Ascending aorta (tissue), 2 donors: ENCODE results near the gene MTHFSD. TPM values are rescaled to one million over a fixed set of nuclear protein-coding genes. Genes with fewer than 3 reads are reported as not detected.

Experiments used
- DNase-seq, 2 donors: peaks; one replicate each; pipeline ENCODE4 v3.0.0-alpha.2; 2019; ENCODE audit warnings: low spot score in 2 of 2
- H3K27ac ChIP-seq, 2 donors: fragments of 200-600 bp; sonication (generic); one replicate each; pipeline ENCODE4 v1.5.1; 2016 to 2017; ENCODE audit warnings: mild to moderate bottlenecking in 1 of 2
- H3K27me3 ChIP-seq: fragments of 200-600 bp; sonication (generic); one replicate; pipeline ENCODE4 v1.5.1; 2017
- H3K36me3 ChIP-seq, 2 donors: fragments of 200-600 bp; sonication (generic); one replicate each; pipeline ENCODE4 v1.5.1; 2016
- H3K4me1 ChIP-seq, 2 donors: fragments of 200-600 bp; sonication (generic); one replicate each; pipeline ENCODE4 v1.5.1; 2016 to 2017; ENCODE audit warnings: mild to moderate bottlenecking in 1 of 2
- H3K4me3 ChIP-seq, 2 donors: fragments of 200-600 bp; sonication (generic); one replicate each; pipeline ENCODE4 v1.5.1; 2016 to 2017; ENCODE audit warnings: mild to moderate bottlenecking in 1 of 2
- H3K9me3 ChIP-seq, 2 donors: fragments of 200-600 bp; sonication (generic); one replicate each; pipeline ENCODE4 v1.5.1; 2016
- intact Hi-C: fragments of 100-400 bp; cut with DNase I; formaldehyde crosslinking; loops from one replicate; pipeline ENCODE4 v1.15.1; 2023
- total RNA-seq: library from RNA; depleted of rRNA; stranded (reverse); fragments of >200 nt; gene quantifications from one replicate; pipeline ENCODE4 v1.1.0, GENCODE V29; 2016
- TF ChIP-seq, protein P1 (sequence below), 3 experiments: fragments of 200-600 bp in 2 of 3; fragments of 450-650 bp in 1 of 3; sonication (generic) in 2 of 3; IDR thresholded peaks; one replicate each; pipeline ENCODE4 v1.5.1; 2016 to 2019; ENCODE audit warnings: antibody characterized with exemption in 3 of 3, mild to moderate bottlenecking in 1 of 3, moderate library complexity in 1 of 3

MTHFSD gene
- total RNA-seq, 1 donor from 2014 or later = 44.1 TPM

DNA sequence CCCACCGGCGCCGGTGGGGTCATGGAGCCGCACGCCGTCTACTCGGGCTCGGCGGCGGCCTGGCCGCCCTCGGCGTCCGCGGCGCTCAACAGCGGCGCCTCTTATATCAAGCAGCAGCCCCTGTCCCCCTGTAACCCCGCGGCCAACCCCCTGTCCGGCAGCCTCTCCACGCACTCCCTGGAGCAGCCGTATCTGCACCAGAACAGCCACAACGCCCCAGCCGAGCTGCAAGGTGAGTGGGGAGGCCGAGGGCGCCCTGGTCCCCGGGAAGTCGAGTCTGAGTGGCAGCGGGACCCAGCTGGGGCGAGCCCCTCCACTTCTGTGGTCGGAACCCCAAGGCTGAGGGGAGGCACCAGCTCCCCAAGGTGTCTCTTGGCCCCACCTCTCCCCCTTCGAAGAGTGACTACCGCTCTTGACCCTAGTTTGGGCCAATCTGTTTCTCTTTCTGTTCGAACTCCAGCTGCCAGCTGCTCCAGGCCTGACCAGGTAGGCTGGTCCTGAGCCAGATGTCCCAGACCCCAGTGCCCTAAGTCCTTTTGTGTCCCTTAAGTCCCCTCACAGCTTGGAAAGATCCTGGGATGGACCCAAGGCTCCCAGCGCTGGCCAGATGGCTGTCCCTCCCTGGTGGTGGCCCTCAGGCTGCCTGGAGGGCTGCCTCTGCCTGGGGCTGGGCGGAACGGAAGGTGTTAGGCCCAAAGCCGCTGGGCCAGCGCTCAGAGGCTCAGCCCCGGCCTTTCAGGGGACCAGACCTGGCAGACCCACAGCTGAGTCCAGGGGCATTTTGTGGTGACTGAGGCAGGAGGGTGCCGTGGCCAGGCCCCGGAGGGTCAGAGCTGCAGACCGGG, 43.5 kb downstream of the MTHFSD start:
- Histone ChIP-seq H3K27ac (no peak overlapping the region), H3K36me3 (no peaks in the 10 kb centered on the region), H3K27me3 (peaks cover 44% of the 10 kb centered on the region), H3K4me3 (peak overlapping the region; percentile 51 to 78), H3K9me3 (no peaks in the 10 kb centered on the region), H3K4me1 (peaks cover 5 to 34% of the 10 kb centered on the region in 2 donors)
- DNase-seq = no peak
- intact Hi-C loops = loop anchor here (2.0 kb wide), 1 partner anchor 169 kb away; no protein-coding TSS in a partner anchor
- TF ChIP-seq, protein P1, sequence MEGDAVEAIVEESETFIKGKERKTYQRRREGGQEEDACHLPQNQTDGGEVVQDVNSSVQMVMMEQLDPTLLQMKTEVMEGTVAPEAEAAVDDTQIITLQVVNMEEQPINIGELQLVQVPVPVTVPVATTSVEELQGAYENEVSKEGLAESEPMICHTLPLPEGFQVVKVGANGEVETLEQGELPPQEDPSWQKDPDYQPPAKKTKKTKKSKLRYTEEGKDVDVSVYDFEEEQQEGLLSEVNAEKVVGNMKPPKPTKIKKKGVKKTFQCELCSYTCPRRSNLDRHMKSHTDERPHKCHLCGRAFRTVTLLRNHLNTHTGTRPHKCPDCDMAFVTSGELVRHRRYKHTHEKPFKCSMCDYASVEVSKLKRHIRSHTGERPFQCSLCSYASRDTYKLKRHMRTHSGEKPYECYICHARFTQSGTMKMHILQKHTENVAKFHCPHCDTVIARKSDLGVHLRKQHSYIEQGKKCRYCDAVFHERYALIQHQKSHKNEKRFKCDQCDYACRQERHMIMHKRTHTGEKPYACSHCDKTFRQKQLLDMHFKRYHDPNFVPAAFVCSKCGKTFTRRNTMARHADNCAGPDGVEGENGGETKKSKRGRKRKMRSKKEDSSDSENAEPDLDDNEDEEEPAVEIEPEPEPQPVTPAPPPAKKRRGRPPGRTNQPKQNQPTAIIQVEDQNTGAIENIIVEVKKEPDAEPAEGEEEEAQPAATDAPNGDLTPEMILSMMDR (IDR thresholded peaks at IDR 0.05) = no peak

DNA sequence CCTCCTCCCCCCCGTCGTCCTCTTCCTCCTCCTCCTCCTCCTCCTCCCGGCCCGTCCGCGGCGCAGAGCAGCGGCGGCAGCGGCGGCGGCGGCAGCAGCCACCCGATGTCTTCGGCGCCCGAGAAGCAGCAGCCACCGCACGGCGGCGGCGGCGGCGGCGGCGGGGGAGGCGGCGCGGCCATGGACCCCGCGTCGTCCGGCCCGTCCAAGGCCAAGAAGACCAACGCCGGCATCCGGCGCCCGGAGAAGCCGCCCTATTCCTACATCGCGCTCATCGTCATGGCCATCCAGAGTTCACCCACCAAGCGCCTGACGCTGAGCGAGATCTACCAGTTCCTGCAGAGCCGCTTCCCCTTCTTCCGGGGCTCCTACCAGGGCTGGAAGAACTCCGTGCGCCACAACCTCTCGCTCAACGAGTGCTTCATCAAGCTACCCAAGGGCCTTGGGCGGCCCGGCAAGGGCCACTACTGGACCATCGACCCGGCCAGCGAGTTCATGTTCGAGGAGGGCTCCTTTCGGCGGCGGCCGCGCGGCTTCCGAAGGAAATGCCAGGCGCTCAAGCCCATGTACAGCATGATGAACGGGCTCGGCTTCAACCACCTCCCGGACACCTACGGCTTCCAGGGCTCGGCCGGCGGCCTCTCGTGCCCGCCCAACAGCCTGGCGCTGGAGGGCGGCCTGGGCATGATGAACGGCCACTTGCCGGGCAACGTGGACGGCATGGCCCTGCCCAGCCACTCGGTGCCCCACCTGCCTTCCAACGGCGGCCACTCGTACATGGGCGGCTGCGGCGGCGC, 44.4 kb downstream of the MTHFSD start, which contains the start of gene FOXF1:
FOXF1 (plus strand) TSS at position 63 of the 797 bp plus-strand sequence; CDS start at position 106, 43 bp downstream.
- Histone ChIP-seq H3K27me3 (peaks cover 45% of the 10 kb centered on the region), H3K27ac (peak within 1 kb of the TSS; percentile 48 to 50)
- intact Hi-C loops = loop anchor here (2.0 kb wide), 1 partner anchor 168 kb away; no protein-coding TSS in a partner anchor

DNA sequence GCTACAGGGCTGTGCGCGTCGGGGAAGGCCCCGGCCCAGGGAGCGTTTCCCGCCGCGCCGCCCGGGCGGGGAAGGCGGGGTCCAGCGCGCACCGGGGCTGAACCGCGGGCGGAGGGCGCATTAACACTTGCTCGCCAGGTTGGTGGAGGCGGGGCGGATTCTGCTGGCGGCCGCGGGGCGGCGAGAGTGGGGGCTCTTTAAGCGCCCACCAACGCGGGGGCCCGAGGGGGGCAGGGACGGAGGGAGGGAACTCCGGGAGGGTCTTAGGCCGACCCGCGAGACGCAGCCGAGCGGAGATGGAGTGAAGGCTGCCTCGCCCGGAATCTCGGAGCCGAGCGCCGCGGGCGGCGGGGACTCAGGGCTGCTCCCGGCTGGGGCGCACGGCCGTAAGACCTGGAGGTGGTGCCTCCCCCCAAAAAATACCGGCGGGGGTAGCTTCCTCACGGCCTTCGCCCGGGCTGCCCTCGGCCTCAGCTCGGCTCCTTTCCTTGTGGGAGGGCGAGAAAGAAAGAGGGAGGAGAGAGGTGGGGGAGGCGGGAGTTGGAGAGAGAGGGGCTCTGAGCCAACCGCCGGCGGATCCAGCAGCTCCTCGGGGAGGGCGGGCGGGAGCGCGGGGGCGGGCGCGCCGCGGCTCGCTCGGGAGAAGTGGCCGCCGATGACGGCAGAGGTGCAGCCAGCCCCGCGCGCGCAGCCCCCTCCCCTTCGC, 45.1 kb downstream of the MTHFSD start:
- Histone ChIP-seq H3K36me3 (no peaks in the 10 kb centered on the region), H3K27me3 (peaks cover 45% of the 10 kb centered on the region), H3K27ac (peak overlapping the region; percentile 48 to 50), H3K9me3 (no peaks in the 10 kb centered on the region), H3K4me3 (peak overlapping the region; percentile 51 to 78), H3K4me1 (peaks cover 5 to 38% of the 10 kb centered on the region in 2 donors)
- TF ChIP-seq, protein P1 (IDR thresholded peaks at IDR 0.05) = no peak
- DNase-seq = no peak
- intact Hi-C loops = loop anchor here (2.0 kb wide), 1 partner anchor 167 kb away; no protein-coding TSS in a partner anchor

More for the DNA sequence above, 44.4 kb downstream of the MTHFSD start, which contains the start of gene FOXF1:
- H3K36me3 ChIP-seq = no peaks in the 10 kb centered on the region
- DNase-seq = no peak
- peak within 1 kb of the TSS; percentile 51 to 78 for H3K4me3 ChIP-seq
- H3K9me3 ChIP-seq = no peaks in the 10 kb centered on the region
- TF ChIP-seq, protein P1 (IDR thresholded peaks at IDR 0.05) = peak in 1 of 3 experiments; percentile 8
- peaks cover 5 to 36% of the 10 kb centered on the region in 2 donors for H3K4me1 ChIP-seq

DNA sequence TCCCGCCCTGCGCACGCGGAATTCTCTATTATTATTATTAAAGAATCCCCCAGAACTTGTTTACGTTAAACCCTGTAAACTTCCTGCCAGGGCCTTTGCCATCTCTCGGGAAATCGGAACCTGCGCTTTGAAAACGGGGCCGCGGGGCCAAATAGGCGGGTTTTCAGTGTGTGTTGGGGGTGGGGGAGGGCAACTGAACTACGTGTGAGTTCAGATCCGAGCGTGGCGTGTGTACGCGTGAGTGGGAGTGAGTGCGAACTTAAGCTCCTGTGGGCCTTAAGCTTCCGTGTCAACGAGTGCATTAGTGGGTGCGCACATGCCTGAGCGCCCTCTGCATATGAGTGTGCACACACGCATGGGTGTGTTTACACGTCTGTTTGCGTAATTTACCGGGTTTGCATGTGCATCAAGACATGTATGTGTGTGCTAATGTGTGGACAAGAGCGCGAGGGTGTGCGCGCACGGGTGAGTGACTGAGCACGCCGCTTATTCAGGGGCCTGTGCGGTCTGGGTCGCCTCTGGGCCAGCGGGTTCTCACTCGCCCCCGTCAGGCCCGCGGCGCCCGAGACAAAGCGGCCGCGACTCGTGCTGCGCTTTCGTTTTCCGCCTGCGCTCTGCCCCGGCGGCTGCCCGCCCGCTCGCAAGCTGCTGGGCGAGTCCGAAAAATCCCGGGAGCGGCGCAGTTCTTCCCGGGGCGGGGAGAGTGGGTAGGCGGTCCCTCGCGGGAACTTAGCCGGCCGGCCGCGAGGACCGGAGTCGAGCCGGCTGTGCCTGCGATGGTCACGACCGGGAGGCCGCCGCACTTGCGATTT, 45.9 kb downstream of the MTHFSD start:
- intact Hi-C loops = no loop called here
- DNase-seq = no peak
- TF ChIP-seq, protein P1 (IDR thresholded peaks at IDR 0.05) = no peak
- Histone ChIP-seq H3K36me3 (no peaks in the 10 kb centered on the region), H3K27me3 (peaks cover 52% of the 10 kb centered on the region), H3K4me1 (peaks cover 5 to 38% of the 10 kb centered on the region in 2 donors), H3K4me3 (peak overlapping the region; percentile 51 to 78), H3K27ac (peak overlapping the region; percentile 48 to 50), H3K9me3 (no peaks in the 10 kb centered on the region)
